SHP77 treated with DMSO at 0.1 percent for 48 hours (cell line): ENCODE results near the gene MLC1.

Experiments
- DNase-seq: peaks from one replicate; lab custom pipeline; 2025; lab: John Stamatoyannopoulos, UW

MLC1 gene

GRCh38 chr22:50016308-50016987, 68.8 kb downstream of the MLC1 start:
- no peak for DNase-seq

GRCh38 chr22:50015451-50016307, 69.5 kb downstream of the MLC1 start:
- DNase-seq = no peak

GRCh38 chr22:50014655-50015401, 70.4 kb downstream of the MLC1 start:
- no peak for DNase-seq

- no peak for DNase-seq
Observed at GRCh38 chr22:50014053-50014501, 71.1 kb downstream of the MLC1 start.

- no peak for DNase-seq
Observed at GRCh38 chr22:50012211-50013181, 72.7 kb downstream of the MLC1 start, which contains the start of gene IL17REL. Gene IL17REL (minus strand): TSS chr22:50012765. CDS start chr22:50012646, 119 bp downstream.

- no peak for DNase-seq
Observed at GRCh38 chr22:50011447-50012210, 73.6 kb downstream of the MLC1 start.

GRCh38 chr22:50010676-50011446, 74.4 kb downstream of the MLC1 start:
- DNase-seq = no peak

- DNase-seq = no peak
Observed at GRCh38 chr22:50009765-50010675, 75.2 kb downstream of the MLC1 start.
